ENCODE data around the gene PRIMA1. TPM values are rescaled to one million over a fixed set of nuclear protein-coding genes. Genes with fewer than 3 reads are reported as not detected.

Gene PRIMA1
- total RNA-seq, 1 donor from 2014 or later: 2.0 TPM

DNA sequence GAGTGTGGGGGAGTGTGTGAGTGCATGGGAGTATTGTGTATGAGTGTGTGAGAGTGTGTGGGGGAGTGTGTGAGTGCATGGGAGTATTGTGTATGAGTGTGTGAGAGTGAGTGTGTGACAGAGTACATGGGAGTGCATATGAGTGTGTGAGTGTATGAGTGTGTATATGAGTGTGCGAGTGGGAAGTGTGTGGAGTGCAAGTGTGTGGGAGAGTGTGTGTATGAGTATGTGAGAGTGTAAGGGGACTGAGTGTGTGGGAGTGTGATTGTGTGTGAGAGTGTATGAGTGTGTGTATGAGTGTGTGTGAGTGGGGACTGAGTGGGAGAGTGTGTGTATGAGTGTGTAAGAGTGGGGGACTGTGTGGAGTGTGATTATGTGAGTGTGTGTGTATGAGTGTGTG lies 40.7 kb downstream of the PRIMA1 start:
- Mint-ChIP-seq H3K27ac (ENCODE audit: unreplicated experiment) (no peak overlapping the region), H3K36me3 (ENCODE audit: low read depth) (no peaks in the 10 kb centered on the region), H3K27me3 (ENCODE audit: low read depth) (no peaks in the 10 kb centered on the region), H3K9me3 (no peaks in the 10 kb centered on the region), H3K4me1 (peaks cover 58% of the 10 kb centered on the region), H3K4me3 (no peak overlapping the region)
- TF ChIP-seq, protein P1, sequence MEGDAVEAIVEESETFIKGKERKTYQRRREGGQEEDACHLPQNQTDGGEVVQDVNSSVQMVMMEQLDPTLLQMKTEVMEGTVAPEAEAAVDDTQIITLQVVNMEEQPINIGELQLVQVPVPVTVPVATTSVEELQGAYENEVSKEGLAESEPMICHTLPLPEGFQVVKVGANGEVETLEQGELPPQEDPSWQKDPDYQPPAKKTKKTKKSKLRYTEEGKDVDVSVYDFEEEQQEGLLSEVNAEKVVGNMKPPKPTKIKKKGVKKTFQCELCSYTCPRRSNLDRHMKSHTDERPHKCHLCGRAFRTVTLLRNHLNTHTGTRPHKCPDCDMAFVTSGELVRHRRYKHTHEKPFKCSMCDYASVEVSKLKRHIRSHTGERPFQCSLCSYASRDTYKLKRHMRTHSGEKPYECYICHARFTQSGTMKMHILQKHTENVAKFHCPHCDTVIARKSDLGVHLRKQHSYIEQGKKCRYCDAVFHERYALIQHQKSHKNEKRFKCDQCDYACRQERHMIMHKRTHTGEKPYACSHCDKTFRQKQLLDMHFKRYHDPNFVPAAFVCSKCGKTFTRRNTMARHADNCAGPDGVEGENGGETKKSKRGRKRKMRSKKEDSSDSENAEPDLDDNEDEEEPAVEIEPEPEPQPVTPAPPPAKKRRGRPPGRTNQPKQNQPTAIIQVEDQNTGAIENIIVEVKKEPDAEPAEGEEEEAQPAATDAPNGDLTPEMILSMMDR (conservative IDR thresholded peaks at IDR 0.05): no peak
- DNase-seq (ENCODE audit: low read depth, low spot score): no peak

DNA sequence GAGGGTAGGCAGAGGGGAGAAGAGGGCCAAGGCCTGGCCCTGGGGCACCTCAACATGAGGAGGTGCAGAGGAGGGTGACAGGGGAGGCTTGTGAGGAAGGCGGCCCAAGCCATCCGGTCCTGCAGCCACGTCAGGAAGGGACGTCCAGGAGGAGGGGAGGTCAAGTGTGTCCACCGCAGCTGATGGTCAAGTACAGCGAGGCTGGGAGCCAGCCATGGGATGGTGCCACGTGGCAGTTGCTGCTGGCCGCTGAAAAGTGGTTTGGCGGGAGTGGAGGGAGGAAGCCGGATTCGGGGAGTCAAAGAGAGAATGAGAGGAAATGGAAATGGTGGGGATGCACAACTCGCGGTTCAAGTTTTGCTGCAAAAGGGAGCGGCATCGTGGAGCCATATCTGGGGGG lies 41.2 kb downstream of the PRIMA1 start:
- no peaks in the 10 kb centered on the region for H3K9me3 Mint-ChIP-seq
- H3K36me3 Mint-ChIP-seq (ENCODE audit: low read depth): no peaks in the 10 kb centered on the region
- TF ChIP-seq, protein P1 (conservative IDR thresholded peaks at IDR 0.05): no peak
- H3K27ac Mint-ChIP-seq (ENCODE audit: unreplicated experiment): peak overlapping the region; percentile 70
- peaks cover 58% of the 10 kb centered on the region for H3K4me1 Mint-ChIP-seq
- H3K27me3 Mint-ChIP-seq (ENCODE audit: low read depth): no peaks in the 10 kb centered on the region
- no peak overlapping the region for H3K4me3 Mint-ChIP-seq
- DNase-seq (ENCODE audit: low read depth, low spot score): no peak

GRCh38 chr14:93745603-93746273 lies 42.5 kb downstream of the PRIMA1 start:
- TF ChIP-seq, protein P1 (conservative IDR thresholded peaks at IDR 0.05): no peak
- no peaks in the 10 kb centered on the region for H3K9me3 Mint-ChIP-seq
- H3K4me1 Mint-ChIP-seq: peaks cover 57% of the 10 kb centered on the region

GRCh38 chr14:93744876-93745275 lies 43.4 kb downstream of the PRIMA1 start:
- H3K9me3 Mint-ChIP-seq: no peaks in the 10 kb centered on the region
- no peak overlapping the region for H3K4me3 Mint-ChIP-seq
- TF ChIP-seq, protein P1 (conservative IDR thresholded peaks at IDR 0.05): no peak
- no peaks in the 10 kb centered on the region for H3K36me3 Mint-ChIP-seq (ENCODE audit: low read depth)
- peaks cover 57% of the 10 kb centered on the region for H3K4me1 Mint-ChIP-seq
- H3K27me3 Mint-ChIP-seq (ENCODE audit: low read depth): no peaks in the 10 kb centered on the region
- no peak overlapping the region for H3K27ac Mint-ChIP-seq (ENCODE audit: unreplicated experiment)
- no peak for DNase-seq (ENCODE audit: low read depth, low spot score)

More at GRCh38 chr14:93745603-93746273, 42.5 kb downstream of the PRIMA1 start:
- peak overlapping the region; percentile 70 for H3K27ac Mint-ChIP-seq (ENCODE audit: unreplicated experiment)
- no peak for DNase-seq (ENCODE audit: low read depth, low spot score)
- H3K4me3 Mint-ChIP-seq: peak overlapping the region; percentile 4
- H3K36me3 Mint-ChIP-seq (ENCODE audit: low read depth): no peaks in the 10 kb centered on the region
- H3K27me3 Mint-ChIP-seq (ENCODE audit: low read depth): no peaks in the 10 kb centered on the region

GRCh38 chr14:93744176-93744575 lies 44.1 kb downstream of the PRIMA1 start:
- no peaks in the 10 kb centered on the region for H3K36me3 Mint-ChIP-seq (ENCODE audit: low read depth)
- H3K27me3 Mint-ChIP-seq (ENCODE audit: low read depth): no peaks in the 10 kb centered on the region
- no peak overlapping the region for H3K27ac Mint-ChIP-seq (ENCODE audit: unreplicated experiment)
- TF ChIP-seq, protein P1 (conservative IDR thresholded peaks at IDR 0.05): no peak
- no peak overlapping the region for H3K4me3 Mint-ChIP-seq
- H3K9me3 Mint-ChIP-seq: no peaks in the 10 kb centered on the region
- no peak for DNase-seq (ENCODE audit: low read depth, low spot score)
- H3K4me1 Mint-ChIP-seq: peaks cover 53% of the 10 kb centered on the region
